GM23248 (cell line): ENCODE data around the gene IFNK. TPM values are rescaled to one million over a fixed set of nuclear protein-coding genes. Genes with fewer than 3 reads are reported as not detected.

Experiments used
- DNase-seq: peaks from one replicate; pipeline ENCODE4 v3.0.0-alpha.2; 2015
- H2AFZ ChIP-seq: fragments of 200-600 bp; sonication (generic); 2 replicates; pipeline ENCODE4 v1.6.1; 2016; ENCODE audit warnings: antibody characterized with exemption
- H3F3A ChIP-seq: fragments of 200-600 bp; sonication (generic); 2 replicates; pipeline ENCODE4 v1.6.1; 2016; ENCODE audit warnings: mild to moderate bottlenecking, antibody characterized with exemption, mixed run types; ENCODE audit not compliant: insufficient read depth
- H3K27ac ChIP-seq: fragments of 200-600 bp; sonication (generic); 2 replicates; pipeline ENCODE4 v1.5.1; 2016; ENCODE audit warnings: mild to moderate bottlenecking
- H3K27me3 ChIP-seq: fragments of 200-600 bp; sonication (generic); replicated peaks from 2 replicates; pipeline ENCODE4 v1.6.1; 2016; ENCODE audit warnings: mild to moderate bottlenecking; ENCODE audit not compliant: insufficient read depth
- H3K36me3 ChIP-seq: fragments of 200-600 bp; sonication (generic); 2 replicates; pipeline ENCODE4 v1.6.1; 2016; ENCODE audit warnings: low read depth, mild to moderate bottlenecking
- H3K4me1 ChIP-seq: fragments of 200-600 bp; sonication (generic); 2 replicates; pipeline ENCODE4 v1.6.1; 2016; ENCODE audit warnings: mild to moderate bottlenecking; ENCODE audit not compliant: insufficient read depth
- H3K4me2 ChIP-seq: fragments of 200-600 bp; sonication (generic); one replicate; pipeline ENCODE4 v1.6.1; 2016; ENCODE audit warnings: mild to moderate bottlenecking; ENCODE audit not compliant: unreplicated experiment
- H3K4me3 ChIP-seq: fragments of 200-600 bp; sonication (generic); 2 replicates; pipeline ENCODE4 v1.5.1; 2016; ENCODE audit warnings: mild to moderate bottlenecking
- H3K79me2 ChIP-seq: fragments of 200-600 bp; sonication (generic); 2 replicates; pipeline ENCODE4 v1.6.1; 2016; ENCODE audit warnings: mild to moderate bottlenecking; ENCODE audit not compliant: insufficient read depth
- H3K9ac ChIP-seq: fragments of 200-600 bp; sonication (generic); 2 replicates; pipeline ENCODE4 v1.6.1; 2016; ENCODE audit warnings: mild to moderate bottlenecking
- H3K9me2 ChIP-seq: fragments of 200-600 bp; sonication (generic); 2 replicates; pipeline ENCODE4 v1.6.1; 2016; ENCODE audit warnings: mixed run types, mild to moderate bottlenecking, moderate library complexity; ENCODE audit not compliant: insufficient read depth
- H3K9me3 ChIP-seq: fragments of 200-600 bp; sonication (generic); one replicate; pipeline ENCODE4 v1.6.1; 2017; ENCODE audit warnings: low read depth
- H4K20me1 ChIP-seq: fragments of 200-600 bp; sonication (generic); 2 replicates; pipeline ENCODE4 v1.6.0; 2016; ENCODE audit not compliant: insufficient read depth
- EZH2 ChIP-seq: fragments of 200-600 bp; sonication (generic); IDR thresholded peaks from 2 replicates; pipeline ENCODE4 v1.6.1; 2018; ENCODE audit warnings: antibody characterized with exemption, mild to moderate bottlenecking; ENCODE audit not compliant: insufficient read depth, poor library complexity, severe bottlenecking
- EZH2phosphoT487 ChIP-seq: fragments of 200-600 bp; sonication (generic); IDR thresholded peaks from 2 replicates; pipeline ENCODE4 v1.6.1; 2018; ENCODE audit warnings: antibody characterized with exemption, moderate library complexity, mild to moderate bottlenecking, low read depth; ENCODE audit not compliant: insufficient read depth
- WGBS, 2 experiments: methylation state at CpG; one replicate each; pipeline ENCODE4 v1.1.6; 2015 to 2017; ENCODE audit warnings: low lambda C conversion rate in 2 of 2, low coverage in 1 of 2; ENCODE audit errors: missing lambda C conversion rate in 2 of 2; 5-methylcytosine and 5-hydroxymethylcytosine counted together
- in situ Hi-C: fragments of 300-500 bp; cut with MboI; formaldehyde crosslinking; loops from 2 replicates; pipeline ENCODE4 v1.15.0; 2020
- polyA plus RNA-seq: library from polyadenylated mRNA; unstranded; fragments of >200 nt; fragmentation: Nextera tagmentation; extraction: Ambion mirVana; gene quantifications from 2 replicates; pipeline ENCODE4 v1.2.1, GENCODE V29; 2016
- total RNA-seq: library from RNA; depleted of rRNA; stranded (reverse); fragments of >200 nt; shearing (Covaris generic); gene quantifications from 2 replicates; pipeline ENCODE4 v1.2.3, GENCODE V29; 2014

Gene IFNK
- total and polyA plus RNA-seq, 2 experiments from 2014 or later = not detected

GRCh38 chr9:27533311-27533710 is 9.2 kb downstream of the IFNK start:
- H3K9me2 ChIP-seq = no peaks in the 10 kb centered on the region
- no peak overlapping the region for H2AFZ ChIP-seq
- H3K9me3 ChIP-seq = no peaks in the 10 kb centered on the region
- no peaks in the 10 kb centered on the region for H3K36me3 ChIP-seq
- no peak overlapping the region for H3K4me2 ChIP-seq
- H3K79me2 ChIP-seq = no peaks in the 10 kb centered on the region
- no peak overlapping the region for H3K4me3 ChIP-seq
- no peak overlapping the region for H3K27ac ChIP-seq
- no peak for DNase-seq
- in situ Hi-C loops = loop anchor here (10.0 to 25.0 kb wide), 2 partner anchors 59 to 496 kb away; no protein-coding TSS in a partner anchor
- TF ChIP-seq EZH2phosphoT487 = no peak
- TF ChIP-seq EZH2 = no peak
- H3K4me1 ChIP-seq = no peaks in the 10 kb centered on the region
- no peaks in the 10 kb centered on the region for H3F3A ChIP-seq
- 88 to 97% methylated on average over 1 of the region's 1 CpG for WGBS, 2 experiments
- H3K9ac ChIP-seq = no peak overlapping the region
- H3K27me3 ChIP-seq = peaks cover 15% of the 10 kb centered on the region; the same call in 1 of the 2 replicates
- no peaks in the 10 kb centered on the region for H4K20me1 ChIP-seq

- H3K9ac ChIP-seq = no peak overlapping the region
- H3K27me3 ChIP-seq = 0 out of 2 replicates have a peak, but pooled peaks cover 15% of the 10 kb centered on the region
- H3K4me3 ChIP-seq = no peak overlapping the region
- no peaks in the 10 kb centered on the region for H3K4me1 ChIP-seq
- in situ Hi-C loops = loop anchor here (10.0 to 25.0 kb wide), 2 partner anchors 59 to 497 kb away; no protein-coding TSS in a partner anchor
- TF ChIP-seq EZH2 = no peak
- no peak for TF ChIP-seq EZH2phosphoT487
- no peaks in the 10 kb centered on the region for H3K9me2 ChIP-seq
- H3K27ac ChIP-seq = no peak overlapping the region
- no peaks in the 10 kb centered on the region for H3K9me3 ChIP-seq
- H3K4me2 ChIP-seq = no peak overlapping the region
- no peaks in the 10 kb centered on the region for H3K36me3 ChIP-seq
- no peaks in the 10 kb centered on the region for H3F3A ChIP-seq
- WGBS, 2 experiments = 24 to 34% methylated on average over 4 of the region's 4 CpGs
- no peak overlapping the region for H2AFZ ChIP-seq
- DNase-seq = no peak
- H4K20me1 ChIP-seq = no peaks in the 10 kb centered on the region
- no peaks in the 10 kb centered on the region for H3K79me2 ChIP-seq
Measured at GRCh38 chr9:27534131-27534530, 10.0 kb downstream of the IFNK start.

GRCh38 chr9:27534658-27535209 is 10.6 kb downstream of the IFNK start:
- no peak overlapping the region for H2AFZ ChIP-seq
- no peaks in the 10 kb centered on the region for H3K9me2 ChIP-seq
- DNase-seq = no peak
- H3K36me3 ChIP-seq = no peaks in the 10 kb centered on the region
- no peaks in the 10 kb centered on the region for H3K9me3 ChIP-seq
- H4K20me1 ChIP-seq = no peaks in the 10 kb centered on the region
- H3K4me3 ChIP-seq = no peak overlapping the region
- no peaks in the 10 kb centered on the region for H3F3A ChIP-seq
- 65 to 80% methylated on average over 3 of the region's 3 CpGs for WGBS, 2 experiments
- peaks cover 4% of the 10 kb centered on the region for H3K4me1 ChIP-seq
- TF ChIP-seq EZH2phosphoT487 (no peak), EZH2 (no peak)
- no peaks in the 10 kb centered on the region for H3K79me2 ChIP-seq
- H3K27me3 ChIP-seq = 0 out of 2 replicates have a peak, but pooled peaks cover 15% of the 10 kb centered on the region
- H3K9ac ChIP-seq = no peak overlapping the region
- H3K27ac ChIP-seq = no peak overlapping the region
- in situ Hi-C loops = loop anchor here (10.0 to 25.0 kb wide), 2 partner anchors 60 to 497 kb away; no protein-coding TSS in a partner anchor
- H3K4me2 ChIP-seq = no peak overlapping the region

GRCh38 chr9:27535701-27536118 is 11.6 kb downstream of the IFNK start:
- H4K20me1 ChIP-seq = no peaks in the 10 kb centered on the region
- no peak overlapping the region for H3K9ac ChIP-seq
- no peaks in the 10 kb centered on the region for H3K9me3 ChIP-seq
- no peak overlapping the region for H3K27ac ChIP-seq
- H3K27me3 ChIP-seq = 0 out of 2 replicates have a peak, but pooled peaks cover 6% of the 10 kb centered on the region
- H2AFZ ChIP-seq = no peak overlapping the region
- H3K9me2 ChIP-seq = no peaks in the 10 kb centered on the region
- no peak overlapping the region for H3K4me2 ChIP-seq
- 64 to 70% methylated on average over 3 of the region's 3 CpGs for WGBS, 2 experiments
- H3K4me1 ChIP-seq = peaks cover 14% of the 10 kb centered on the region
- no peak for DNase-seq
- no peaks in the 10 kb centered on the region for H3K79me2 ChIP-seq
- H3K36me3 ChIP-seq = no peaks in the 10 kb centered on the region
- in situ Hi-C loops = loop anchor here (10.0 to 25.0 kb wide), 2 partner anchors 61 to 498 kb away; no protein-coding TSS in a partner anchor
- no peak for TF ChIP-seq EZH2phosphoT487
- no peak for TF ChIP-seq EZH2
- H3K4me3 ChIP-seq = no peak overlapping the region
- peaks cover 5% of the 10 kb centered on the region for H3F3A ChIP-seq

- WGBS, 2 experiments = 75 to 78% methylated on average over 3 of the region's 3 CpGs
Measured at GRCh38 chr9:27536168-27536567, 12.1 kb downstream of the IFNK start.

More at GRCh38 chr9:27536168-27536567, 12.1 kb downstream of the IFNK start:
- H3F3A ChIP-seq = peaks cover 9% of the 10 kb centered on the region
- 0 out of 2 replicates have a peak, but pooled peaks cover 2% of the 10 kb centered on the region for H3K27me3 ChIP-seq
- no peaks in the 10 kb centered on the region for H4K20me1 ChIP-seq
- in situ Hi-C loops = loop anchor here (10.0 to 25.0 kb wide), 2 partner anchors 61 to 499 kb away; no protein-coding TSS in a partner anchor
- H3K79me2 ChIP-seq = no peaks in the 10 kb centered on the region
- H3K27ac ChIP-seq = no peak overlapping the region
- peaks cover 16% of the 10 kb centered on the region for H3K4me1 ChIP-seq
- no peaks in the 10 kb centered on the region for H3K36me3 ChIP-seq
- no peak for TF ChIP-seq EZH2phosphoT487
- TF ChIP-seq EZH2 = no peak
- DNase-seq = no peak
- H3K9me2 ChIP-seq = no peaks in the 10 kb centered on the region
- no peak overlapping the region for H3K4me2 ChIP-seq
- H3K4me3 ChIP-seq = no peak overlapping the region
- H2AFZ ChIP-seq = no peak overlapping the region
- H3K9me3 ChIP-seq = no peaks in the 10 kb centered on the region
- H3K9ac ChIP-seq = no peak overlapping the region
